MCF 10A (cell line): Measurements from ENCODE around the gene COX7A2L. TPM values are rescaled to one million over a fixed set of nuclear protein-coding genes. Genes with fewer than 3 reads are reported as not detected.
"Not testable (repeated sequence)": the region's sequence is repeated elsewhere in the genome, so short reads cannot be mapped to it uniquely, and the experiment has no call there.

Experiments used
- BruUV-seq: library from RNA; stranded (reverse); fragments of 400-500 nt; replicated peaks from 2 replicates; lab custom pipeline; 2021; lab: Mats Ljungman, UMichigan
- CTCF ChIA-PET: fragments of 300-600 bp; sonication (Branson Sonifier 250); formaldehyde crosslinking; extraction: SDS; loops from one replicate; lab custom pipeline; 2021; ENCODE audit warnings: antibody characterized with exemption, inconsistent platforms; lab: Yijun Ruan, JAX
- POLR2A ChIA-PET: fragments of 300-600, 350-650 bp; sonication (Branson Sonifier 250); formaldehyde crosslinking; extraction: SDS; loops from one replicate; lab custom pipeline; 2020; ENCODE audit warnings: antibody characterized with exemption, inconsistent platforms; lab: Yijun Ruan, JAX
- DNase-seq: peaks from one replicate; pipeline ENCODE4 v3.0.0-alpha.2; 2018; ENCODE audit not compliant: unreplicated experiment
- H3K27ac Mint-ChIP-seq: one replicate; pipeline ENCODE4 v1.8.0; 2022; ENCODE audit warnings: mild to moderate bottlenecking, low read depth, mixed read lengths; ENCODE audit not compliant: unreplicated experiment
- H3K27me3 Mint-ChIP-seq: one replicate; pipeline ENCODE4 v1.8.0; 2022; ENCODE audit warnings: mixed read lengths; ENCODE audit not compliant: insufficient read depth, unreplicated experiment
- H3K36me3 Mint-ChIP-seq: one replicate; pipeline ENCODE4 v1.8.0; 2022; ENCODE audit warnings: mild to moderate bottlenecking, moderate library complexity, mixed read lengths; ENCODE audit not compliant: insufficient read depth, unreplicated experiment
- H3K4me1 Mint-ChIP-seq: one replicate; pipeline ENCODE4 v1.8.0; 2022; ENCODE audit warnings: mixed read lengths; ENCODE audit not compliant: insufficient read depth, unreplicated experiment
- H3K4me3 Mint-ChIP-seq: one replicate; pipeline ENCODE4 v1.8.0; 2022; ENCODE audit warnings: mild to moderate bottlenecking, moderate library complexity, mixed read lengths; ENCODE audit not compliant: unreplicated experiment
- H3K9me3 Mint-ChIP-seq: one replicate; pipeline ENCODE4 v1.8.0; 2022; ENCODE audit warnings: mixed read lengths; ENCODE audit not compliant: unreplicated experiment
- intact Hi-C: fragments of 100-400 bp; cut with micrococcal nuclease; formaldehyde crosslinking; loops from 2 replicates; pipeline ENCODE4 v1.14.1; 2022
- total RNA-seq: library from RNA; stranded (reverse); gene quantifications from 2 replicates; pipeline ENCODE4 v1.2.3, GENCODE V29; 2022
- TF ChIP-seq, protein P1 (sequence below): fragments of 200-600 bp; IDR thresholded peaks from one replicate; pipeline ENCODE4 v1.8.0; 2022; ENCODE audit warnings: antibody characterized with exemption, mild to moderate bottlenecking; ENCODE audit not compliant: unreplicated experiment

The COX7A2L gene
- total RNA-seq, 1 experiment from 2014 or later, result 190 TPM

DNA sequence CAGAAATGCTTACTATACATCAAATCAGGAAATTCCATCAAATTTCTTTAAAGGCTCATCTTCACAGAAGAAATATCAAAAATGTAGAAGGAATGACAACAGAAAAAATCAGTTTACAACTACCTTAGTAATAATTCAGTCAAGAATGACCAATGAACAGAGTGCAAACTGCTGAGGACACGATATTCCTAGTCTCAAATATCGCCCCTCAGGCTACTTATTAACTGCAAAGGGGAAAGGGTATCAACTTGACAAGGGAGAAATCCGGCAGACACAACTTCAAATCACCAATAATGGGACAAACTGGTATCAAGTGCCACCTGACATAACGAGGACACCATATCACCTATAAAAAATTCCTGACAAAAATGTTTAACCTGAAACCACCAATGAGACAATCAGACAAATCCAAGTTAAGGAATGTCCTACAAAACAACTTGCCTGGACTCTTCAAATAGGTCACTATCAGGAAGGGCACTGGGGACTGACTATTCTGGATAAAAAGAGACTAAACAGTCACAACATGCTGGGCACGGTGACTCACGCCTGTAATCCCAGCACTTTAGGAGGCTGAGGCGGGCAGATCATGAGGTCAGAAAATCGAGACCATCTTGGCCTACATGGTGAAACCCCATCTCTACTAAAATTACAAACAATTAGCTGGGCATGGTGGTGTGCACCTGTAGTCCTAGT lies 12.8 kb downstream of the COX7A2L start:
- TF ChIP-seq, protein P1, sequence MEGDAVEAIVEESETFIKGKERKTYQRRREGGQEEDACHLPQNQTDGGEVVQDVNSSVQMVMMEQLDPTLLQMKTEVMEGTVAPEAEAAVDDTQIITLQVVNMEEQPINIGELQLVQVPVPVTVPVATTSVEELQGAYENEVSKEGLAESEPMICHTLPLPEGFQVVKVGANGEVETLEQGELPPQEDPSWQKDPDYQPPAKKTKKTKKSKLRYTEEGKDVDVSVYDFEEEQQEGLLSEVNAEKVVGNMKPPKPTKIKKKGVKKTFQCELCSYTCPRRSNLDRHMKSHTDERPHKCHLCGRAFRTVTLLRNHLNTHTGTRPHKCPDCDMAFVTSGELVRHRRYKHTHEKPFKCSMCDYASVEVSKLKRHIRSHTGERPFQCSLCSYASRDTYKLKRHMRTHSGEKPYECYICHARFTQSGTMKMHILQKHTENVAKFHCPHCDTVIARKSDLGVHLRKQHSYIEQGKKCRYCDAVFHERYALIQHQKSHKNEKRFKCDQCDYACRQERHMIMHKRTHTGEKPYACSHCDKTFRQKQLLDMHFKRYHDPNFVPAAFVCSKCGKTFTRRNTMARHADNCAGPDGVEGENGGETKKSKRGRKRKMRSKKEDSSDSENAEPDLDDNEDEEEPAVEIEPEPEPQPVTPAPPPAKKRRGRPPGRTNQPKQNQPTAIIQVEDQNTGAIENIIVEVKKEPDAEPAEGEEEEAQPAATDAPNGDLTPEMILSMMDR, result no peak
- no peaks in the 10 kb centered on the region for H3K9me3 Mint-ChIP-seq
- POLR2A ChIA-PET, result interaction anchor here (8.2 kb wide), 1 partner anchor 12 kb away, joined by 59 read pairs; the partner anchor contains the start of gene COX7A2L
- no peak overlapping the region for H3K4me3 Mint-ChIP-seq
- peaks cover 9% of the 10 kb centered on the region for H3K4me1 Mint-ChIP-seq
- no TSS peak for BruUV-seq
- H3K27ac Mint-ChIP-seq, result no peak overlapping the region
- no peaks in the 10 kb centered on the region for H3K27me3 Mint-ChIP-seq
- CTCF ChIA-PET, result no interaction called here
- no peak for DNase-seq
- peaks cover 74% of the 10 kb centered on the region for H3K36me3 Mint-ChIP-seq
- intact Hi-C loops, result no loop called here

DNA sequence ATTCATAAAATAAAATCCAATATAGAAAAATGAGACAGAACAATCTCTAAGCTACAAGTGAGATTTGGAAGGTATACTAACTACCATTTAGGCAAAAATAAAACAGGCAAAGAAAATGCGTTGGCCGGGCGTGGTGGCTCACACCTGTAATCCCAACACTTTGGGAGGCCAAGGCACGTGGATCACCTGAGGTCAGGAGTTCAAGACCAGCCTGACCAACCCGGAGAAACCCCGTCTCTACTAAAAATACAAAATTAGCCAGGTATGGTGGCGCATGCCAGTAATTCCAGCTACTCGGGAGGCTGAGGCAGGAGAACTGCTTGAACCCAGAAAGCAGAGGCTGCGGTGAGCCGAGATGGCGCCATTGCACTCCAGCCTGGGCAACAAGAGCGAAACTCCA lies 13.5 kb downstream of the COX7A2L start:
- peaks cover 80% of the 10 kb centered on the region for H3K36me3 Mint-ChIP-seq
- H3K4me1 Mint-ChIP-seq, result peaks cover 10% of the 10 kb centered on the region
- BruUV-seq, H3K27me3 Mint-ChIP-seq, H3K27ac Mint-ChIP-seq, DNase-seq, intact Hi-C loops, H3K4me3 Mint-ChIP-seq, H3K9me3 Mint-ChIP-seq: not testable (repeated sequence)
- ChIA-PET CTCF (interaction anchor here (0.6 kb wide), 1 partner anchor 1585 kb away, joined by 3 read pairs; no protein-coding TSS in a partner anchor), POLR2A (interaction anchor here (8.2 kb wide), 1 partner anchor 13 kb away, joined by 59 read pairs; the partner anchor contains the start of gene COX7A2L)

DNA sequence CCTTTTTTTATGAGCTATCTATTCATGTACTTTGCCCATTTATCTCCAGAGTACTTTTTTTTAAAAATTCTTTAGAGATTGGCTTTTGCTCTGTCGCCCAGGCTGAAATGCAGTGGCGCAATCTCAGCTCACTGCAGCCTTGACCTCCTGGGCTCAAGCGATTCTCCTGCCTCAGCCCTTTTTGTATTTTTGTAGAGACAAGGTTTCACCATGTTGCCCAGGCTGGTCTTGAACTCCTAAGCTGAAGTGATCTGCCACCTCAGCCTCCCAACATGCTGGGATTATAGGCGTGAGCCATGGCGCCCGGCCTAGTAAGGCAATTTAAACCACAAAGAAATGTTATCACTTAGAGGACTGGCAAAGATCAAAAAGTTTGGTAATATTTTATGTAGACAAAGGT lies 14.2 kb downstream of the COX7A2L start:
- not testable (repeated sequence) for H3K27ac Mint-ChIP-seq, H3K4me3 Mint-ChIP-seq

DNA sequence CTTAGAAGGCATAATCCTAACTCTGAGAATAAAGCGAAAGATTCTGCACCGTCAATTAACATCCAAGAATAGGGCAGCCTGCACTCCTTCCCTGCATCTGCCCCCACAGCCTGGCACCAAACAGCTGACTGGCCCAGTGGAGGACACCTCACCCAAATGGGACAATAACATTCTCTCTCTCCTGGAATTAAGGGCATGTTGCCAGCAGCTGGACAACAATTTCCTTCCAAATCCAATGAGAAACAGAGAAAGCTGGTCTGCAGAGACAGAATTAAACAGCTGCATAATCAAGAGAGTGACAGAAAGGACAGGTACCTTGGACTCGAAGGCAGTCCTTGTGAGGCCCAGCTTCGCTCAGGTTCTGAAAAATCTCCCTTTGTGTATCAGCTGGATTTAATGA lies 15.0 kb downstream of the COX7A2L start:
- H3K4me3 Mint-ChIP-seq, result no peak overlapping the region
- POLR2A ChIA-PET, result interaction anchor here (8.2 kb wide), 1 partner anchor 14 kb away, joined by 59 read pairs; the partner anchor contains the start of gene COX7A2L
- CTCF ChIA-PET, result interaction anchor here (0.5 to 1.0 kb wide), 4 partner anchors 17 to 317 kb away, joined by 3 to 6 read pairs (median 3); no protein-coding TSS in a partner anchor

More for the DNA sequence above, 14.2 kb downstream of the COX7A2L start:
- BruUV-seq, H3K27me3 Mint-ChIP-seq, DNase-seq, H3K9me3 Mint-ChIP-seq, intact Hi-C loops: not testable (repeated sequence)
- CTCF ChIA-PET, result interaction anchor here (0.6 to 1.0 kb wide), 4 partner anchors 18 to 1584 kb away, joined by 3 to 6 read pairs (median 3); no protein-coding TSS in a partner anchor
- Mint-ChIP-seq H3K4me1 (peaks cover 17% of the 10 kb centered on the region), H3K36me3 (peaks cover 74% of the 10 kb centered on the region)
- POLR2A ChIA-PET, result interaction anchor here (8.2 kb wide), 1 partner anchor 13 kb away, joined by 59 read pairs; the partner anchor contains the start of gene COX7A2L

More for the DNA sequence above, 15.0 kb downstream of the COX7A2L start:
- Mint-ChIP-seq H3K4me1 (peaks cover 17% of the 10 kb centered on the region), H3K9me3 (no peaks in the 10 kb centered on the region), H3K27me3 (no peaks in the 10 kb centered on the region), H3K27ac (no peak overlapping the region), H3K36me3 (peaks cover 75% of the 10 kb centered on the region)
- no TSS peak for BruUV-seq
- DNase-seq, result no peak
- intact Hi-C loops, result no loop called here
- TF ChIP-seq, protein P1, result no peak
